ENCODE measurements around the gene DCP1B. TPM values are rescaled to one million over a fixed set of nuclear protein-coding genes. Genes with fewer than 3 reads are reported as not detected.

DCP1B gene
- total and polyA plus RNA-seq, 7 donors: 5.5 to 47.7 (median 24.8) TPM

DNA sequence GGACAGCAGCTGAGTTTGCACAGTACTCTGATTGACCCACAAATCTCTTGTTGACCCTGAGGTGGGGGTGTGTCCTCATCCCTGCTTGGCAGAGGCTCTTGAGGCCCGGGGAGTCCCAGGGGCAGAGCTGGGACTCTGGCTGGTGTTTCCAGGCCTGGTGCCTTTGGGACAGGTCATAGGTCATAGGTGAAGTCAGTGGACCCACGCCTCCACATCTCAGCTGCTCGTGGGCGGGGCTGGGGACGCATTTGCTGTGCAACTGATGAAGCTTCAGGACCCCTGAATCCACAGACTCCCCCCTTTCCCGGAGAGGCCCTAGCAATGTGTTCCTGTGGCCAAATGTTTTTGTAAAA, 85.4 kb downstream of the DCP1B start:
- intact Hi-C loops (cut with DNase I): no loop called here
- 59 to 79% methylated on average over 6 of the region's 6 CpGs for WGBS, 2 donors
- Histone ChIP-seq H3K36me3 (no peaks in the 10 kb centered on the region), H3K4me3 (peak overlapping the region in 2 of 4 donors; percentile 28 to 35), H3K27ac (peak overlapping the region in 2 of 4 donors; percentile 46 to 49), H3K4me1 (peaks cover 0 to 16% (median 12%) of the 10 kb centered on the region in 4 donors), H3K27me3 (no peaks in the 10 kb centered on the region), H3K9me3 (no peaks in the 10 kb centered on the region)
- DNase-seq: peak; percentile 38
- TF ChIP-seq EP300 (IDR thresholded peaks at IDR 0.05): no peak
- no peak for TF ChIP-seq POLR2AphosphoS5 (IDR thresholded peaks at IDR 0.05)
- no peak for TF ChIP-seq POLR2A (IDR thresholded peaks at IDR 0.05)
- TF ChIP-seq, protein P1, sequence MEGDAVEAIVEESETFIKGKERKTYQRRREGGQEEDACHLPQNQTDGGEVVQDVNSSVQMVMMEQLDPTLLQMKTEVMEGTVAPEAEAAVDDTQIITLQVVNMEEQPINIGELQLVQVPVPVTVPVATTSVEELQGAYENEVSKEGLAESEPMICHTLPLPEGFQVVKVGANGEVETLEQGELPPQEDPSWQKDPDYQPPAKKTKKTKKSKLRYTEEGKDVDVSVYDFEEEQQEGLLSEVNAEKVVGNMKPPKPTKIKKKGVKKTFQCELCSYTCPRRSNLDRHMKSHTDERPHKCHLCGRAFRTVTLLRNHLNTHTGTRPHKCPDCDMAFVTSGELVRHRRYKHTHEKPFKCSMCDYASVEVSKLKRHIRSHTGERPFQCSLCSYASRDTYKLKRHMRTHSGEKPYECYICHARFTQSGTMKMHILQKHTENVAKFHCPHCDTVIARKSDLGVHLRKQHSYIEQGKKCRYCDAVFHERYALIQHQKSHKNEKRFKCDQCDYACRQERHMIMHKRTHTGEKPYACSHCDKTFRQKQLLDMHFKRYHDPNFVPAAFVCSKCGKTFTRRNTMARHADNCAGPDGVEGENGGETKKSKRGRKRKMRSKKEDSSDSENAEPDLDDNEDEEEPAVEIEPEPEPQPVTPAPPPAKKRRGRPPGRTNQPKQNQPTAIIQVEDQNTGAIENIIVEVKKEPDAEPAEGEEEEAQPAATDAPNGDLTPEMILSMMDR (IDR thresholded peaks at IDR 0.05): no peak

DNA sequence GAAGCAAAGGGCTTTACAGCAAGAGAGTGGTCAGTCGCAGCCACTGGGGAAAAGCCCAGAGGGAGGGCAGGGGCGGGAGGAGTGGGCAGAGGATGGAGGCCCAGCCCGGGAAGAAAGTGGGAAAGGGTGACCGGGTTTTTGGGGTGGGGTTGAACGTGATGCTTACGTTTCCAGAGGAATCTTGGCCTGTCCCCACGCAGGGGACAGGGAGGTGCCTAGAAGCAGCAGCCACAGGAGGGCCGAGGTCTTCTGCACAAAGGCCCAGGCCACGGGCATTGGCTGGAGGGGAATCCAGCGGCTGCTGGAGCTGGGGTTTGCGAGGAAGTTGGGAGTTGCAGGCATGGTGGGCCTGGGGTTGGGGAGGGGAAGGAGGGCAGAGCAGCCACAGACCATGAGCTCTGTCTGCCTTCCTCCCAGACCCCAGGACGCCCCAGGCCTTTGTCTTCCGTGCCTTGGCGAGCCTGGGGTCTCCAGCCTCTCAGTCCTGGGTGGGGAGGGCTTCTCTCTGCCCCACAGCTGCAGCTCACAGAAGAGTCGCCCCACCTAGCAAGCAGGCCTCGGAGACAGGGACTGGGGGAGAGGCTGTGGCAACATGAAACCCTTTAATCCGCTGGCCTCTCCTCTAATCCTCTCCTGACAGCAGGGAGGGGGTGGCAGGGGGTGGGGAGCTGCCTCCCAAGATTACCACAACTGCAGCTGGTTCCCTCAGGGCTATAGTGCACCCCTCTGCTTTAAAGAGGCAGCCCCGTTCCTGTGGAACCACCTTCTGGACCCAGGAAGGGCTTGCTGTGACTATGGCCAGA, 86.0 kb downstream of the DCP1B start, which contains the start of gene CACNA2D4:
TSS of gene CACNA2D4 (minus strand) at position 572 of the 803 bp plus-strand sequence. CDS start at position 393, 179 bp downstream.
- H3K36me3 ChIP-seq: no peaks in the 10 kb centered on the region
- H3K4me1 ChIP-seq: peaks cover 0 to 16% (median 12%) of the 10 kb centered on the region in 4 donors
- peak within 1 kb of the TSS in 2 of 4 donors; percentile 28 to 35 for H3K4me3 ChIP-seq
- H3K9me3 ChIP-seq: no peaks in the 10 kb centered on the region
- TF ChIP-seq POLR2AphosphoS5 (IDR thresholded peaks at IDR 0.05): no peak
- TF ChIP-seq POLR2A (IDR thresholded peaks at IDR 0.05): no peak
- TF ChIP-seq, protein P1 (IDR thresholded peaks at IDR 0.05): no peak
- TF ChIP-seq EP300 (IDR thresholded peaks at IDR 0.05): no peak
- H3K27me3 ChIP-seq: no peaks in the 10 kb centered on the region
- 64 to 82% methylated on average over 18 of the region's 18 CpGs for WGBS, 2 donors
- intact Hi-C loops (cut with DNase I): no loop called here
- DNase-seq: peak; percentile 60
- H3K27ac ChIP-seq: peak within 1 kb of the TSS in 3 of 4 donors; percentile 40 to 49 (median 46)

DNA sequence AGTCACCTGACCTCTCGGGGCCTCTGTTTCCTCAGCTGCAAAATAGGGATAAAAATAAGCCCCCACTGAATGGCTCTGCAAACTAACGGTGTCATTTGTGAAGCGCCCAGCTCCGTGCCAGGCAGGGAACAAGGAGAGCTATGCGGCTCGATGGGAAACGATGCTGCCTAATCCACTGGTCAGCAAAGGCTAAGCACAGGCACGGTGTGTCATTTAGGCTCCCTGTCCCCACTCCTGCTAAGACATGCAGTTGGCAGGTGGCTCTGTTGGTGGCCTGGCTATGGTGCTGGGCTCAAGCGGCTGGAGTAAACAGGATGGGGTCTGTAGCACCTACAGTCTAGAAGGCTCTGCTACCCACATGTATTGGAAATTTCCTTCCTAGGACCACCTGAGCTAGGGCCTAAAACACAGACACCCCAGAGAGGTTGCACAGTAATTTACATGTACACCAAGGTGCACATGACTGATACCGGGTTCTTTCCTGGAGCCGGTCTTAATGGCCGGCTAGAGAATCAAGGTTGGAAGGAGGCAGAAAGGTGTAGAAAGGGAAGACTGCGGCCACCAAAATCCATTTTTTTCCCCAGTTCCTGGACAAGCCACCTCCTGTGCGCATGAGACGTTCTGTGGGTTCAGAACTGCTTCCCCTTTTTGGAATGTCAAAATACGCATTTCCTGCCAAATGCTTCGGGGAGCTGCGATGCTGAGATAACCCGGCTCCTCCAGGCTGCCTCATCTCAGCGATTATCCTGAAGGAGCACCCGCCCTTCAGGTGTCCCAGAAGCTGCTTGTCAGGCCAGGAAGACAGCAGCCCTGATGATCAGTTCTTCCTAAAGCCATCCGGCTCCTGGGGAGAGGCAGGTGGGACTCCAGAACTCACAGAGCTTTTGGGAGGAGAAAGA, 86.8 kb downstream of the DCP1B start:
- peak; percentile 66 for DNase-seq
- H3K27ac ChIP-seq: peak overlapping the region in 3 of 4 donors; percentile 40 to 49 (median 46)
- no peaks in the 10 kb centered on the region for H3K36me3 ChIP-seq
- H3K4me3 ChIP-seq: peak overlapping the region in 2 of 4 donors; percentile 28 to 35
- no peaks in the 10 kb centered on the region for H3K9me3 ChIP-seq
- H3K4me1 ChIP-seq: peaks cover 0 to 16% (median 12%) of the 10 kb centered on the region in 4 donors
- peak in 2 of 4 donors; percentile 11 to 32 for TF ChIP-seq POLR2AphosphoS5 (IDR thresholded peaks at IDR 0.05)
- no peak for TF ChIP-seq EP300 (IDR thresholded peaks at IDR 0.05)
- TF ChIP-seq, protein P1 (IDR thresholded peaks at IDR 0.05): no peak
- no peak for TF ChIP-seq POLR2A (IDR thresholded peaks at IDR 0.05)
- no peaks in the 10 kb centered on the region for H3K27me3 ChIP-seq
- WGBS, 2 donors: 73 to 84% methylated on average over 22 of the region's 22 CpGs
- intact Hi-C loops (cut with DNase I): no loop called here

DNA sequence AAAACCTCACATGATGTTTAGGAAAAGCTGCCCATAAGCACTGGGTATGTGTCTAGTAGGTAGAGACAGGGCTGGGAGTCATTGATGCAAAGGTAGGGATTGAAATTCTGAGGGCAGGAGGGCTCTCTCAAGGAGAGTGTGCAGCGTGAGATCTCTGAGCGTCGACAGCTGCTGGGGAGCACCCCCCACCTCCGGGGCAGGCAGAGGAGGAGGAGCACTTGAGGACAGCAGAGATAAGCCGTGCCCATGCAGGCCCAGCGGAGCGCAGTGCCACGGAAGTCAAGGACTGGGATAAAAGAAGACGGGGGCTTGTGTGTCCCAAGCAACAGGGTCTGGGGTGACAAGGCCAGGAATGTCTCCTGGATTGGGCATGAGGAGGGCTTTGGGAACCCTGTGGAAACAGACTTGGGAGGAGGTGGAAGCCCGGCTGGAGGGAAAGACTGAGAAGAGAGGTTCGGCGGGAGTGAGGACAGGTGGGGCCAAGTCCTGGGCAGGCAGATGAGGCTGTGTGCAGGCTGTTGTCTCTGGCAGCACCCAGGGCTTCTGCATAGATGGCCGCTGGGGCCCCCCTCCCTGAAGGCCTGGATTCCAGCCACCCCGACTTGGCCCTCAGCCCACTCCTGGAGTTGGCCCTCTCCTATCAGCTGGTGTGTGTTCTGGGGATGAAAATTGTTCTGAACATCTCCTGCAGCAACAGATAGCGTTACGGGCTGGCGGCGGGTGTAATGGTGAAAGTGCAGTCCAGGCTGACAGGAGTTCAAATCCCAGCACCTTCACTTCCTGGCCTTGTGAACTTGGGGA, 87.7 kb downstream of the DCP1B start:
- intact Hi-C loops (cut with DNase I): no loop called here
- WGBS, 2 donors: 78 to 82% methylated on average over 18 of the region's 18 CpGs
- H3K27ac ChIP-seq: peak overlapping the region in 1 of 4 donors; percentile 49

More for the DNA sequence above, 87.7 kb downstream of the DCP1B start:
- peak in 1 of 4 donors; percentile 31 for TF ChIP-seq POLR2AphosphoS5 (IDR thresholded peaks at IDR 0.05)
- TF ChIP-seq, protein P1 (IDR thresholded peaks at IDR 0.05): no peak
- no peaks in the 10 kb centered on the region for H3K36me3 ChIP-seq
- peak; percentile 85 for DNase-seq
- H3K9me3 ChIP-seq: no peaks in the 10 kb centered on the region
- H3K4me3 ChIP-seq: no peak overlapping the region
- H3K27me3 ChIP-seq: no peaks in the 10 kb centered on the region
- peaks cover 0 to 16% (median 12%) of the 10 kb centered on the region in 4 donors for H3K4me1 ChIP-seq
